Loucy (cell line): Measurements from ENCODE around the gene BCAS3.

Experiments
- H2AFZ ChIP-seq: fragments of 200-600 bp; sonication (generic); 2 replicates; pipeline ENCODE4 v1.6.0; 2016; ENCODE audit warnings: antibody characterized with exemption, mild to moderate bottlenecking, low read length, moderate library complexity
- H3F3A ChIP-seq: fragments of 200-600 bp; 2 replicates; pipeline ENCODE4 v1.6.0; 2016; ENCODE audit warnings: antibody characterized with exemption, low read depth, mild to moderate bottlenecking
- H3K27me3 ChIP-seq: fragments of 200-600 bp; sonication (generic); 2 replicates; pipeline ENCODE4 v1.6.1; 2014; ENCODE audit warnings: low read length, mild to moderate bottlenecking; ENCODE audit not compliant: insufficient read depth, poor library complexity, severe bottlenecking
- H3K36me3 ChIP-seq: fragments of 200-600 bp; sonication (generic); 2 replicates; pipeline ENCODE4 v1.6.1; 2016; ENCODE audit warnings: low read length; ENCODE audit not compliant: insufficient read depth
- H3K4me1 ChIP-seq: fragments of 200-600 bp; sonication (generic); 2 replicates; pipeline ENCODE4 v1.5.1; 2014; ENCODE audit warnings: low read length, mild to moderate bottlenecking; ENCODE audit not compliant: insufficient read depth, poor library complexity, severe bottlenecking
- H3K4me2 ChIP-seq: fragments of 200-600 bp; sonication (generic); 2 replicates; pipeline ENCODE4 v1.6.0; 2014; ENCODE audit warnings: antibody characterized with exemption, low read length, low read depth, mild to moderate bottlenecking; ENCODE audit not compliant: poor library complexity, severe bottlenecking
- H3K4me3 ChIP-seq: fragments of 200-600 bp; sonication (generic); 2 replicates; pipeline ENCODE4 v1.5.1; 2014; ENCODE audit warnings: low read length, mild to moderate bottlenecking, mixed read lengths; ENCODE audit not compliant: poor library complexity, severe bottlenecking
- H3K79me2 ChIP-seq: fragments of 200-600 bp; sonication (generic); 2 replicates; pipeline ENCODE4 v1.6.1; 2014; ENCODE audit warnings: low read length; ENCODE audit not compliant: insufficient read depth
- H3K9ac ChIP-seq: fragments of 200-600 bp; sonication (generic); 2 replicates; pipeline ENCODE4 v1.6.0; 2014; ENCODE audit warnings: mild to moderate bottlenecking, low read depth, low read length, moderate library complexity; ENCODE audit not compliant: poor library complexity, severe bottlenecking
- H3K9me2 ChIP-seq: fragments of 200-600 bp; sonication (generic); replicated peaks from 2 replicates; pipeline ENCODE4 v1.6.1; 2016; ENCODE audit warnings: low read depth, low read length, mixed read lengths
- H3K9me3 ChIP-seq: fragments of 200-600 bp; sonication (generic); 2 replicates; pipeline ENCODE4 v1.6.1; 2014; ENCODE audit warnings: mild to moderate bottlenecking, antibody characterized with exemption, low read length, low read depth; ENCODE audit not compliant: insufficient read depth
- H4K20me1 ChIP-seq: fragments of 200-600 bp; sonication (generic); 2 replicates; pipeline ENCODE4 v1.6.0; 2014; ENCODE audit warnings: antibody characterized with exemption, low read length, mild to moderate bottlenecking; ENCODE audit not compliant: insufficient read depth, poor library complexity, severe bottlenecking
- EZH2phosphoT487 ChIP-seq: fragments of 200-600 bp; IDR thresholded peaks from 2 replicates; pipeline ENCODE4 v1.6.1; 2018; ENCODE audit warnings: antibody characterized with exemption, mild to moderate bottlenecking, moderate library complexity, borderline replicate concordance
- TF ChIP-seq, protein P1 (sequence below): fragments of 200-600 bp; sonication (generic); conservative IDR thresholded peaks from 2 replicates; pipeline ENCODE4 v1.5.1; 2014; ENCODE audit warnings: mild to moderate bottlenecking, antibody characterized with exemption, low read length

Gene BCAS3

DNA sequence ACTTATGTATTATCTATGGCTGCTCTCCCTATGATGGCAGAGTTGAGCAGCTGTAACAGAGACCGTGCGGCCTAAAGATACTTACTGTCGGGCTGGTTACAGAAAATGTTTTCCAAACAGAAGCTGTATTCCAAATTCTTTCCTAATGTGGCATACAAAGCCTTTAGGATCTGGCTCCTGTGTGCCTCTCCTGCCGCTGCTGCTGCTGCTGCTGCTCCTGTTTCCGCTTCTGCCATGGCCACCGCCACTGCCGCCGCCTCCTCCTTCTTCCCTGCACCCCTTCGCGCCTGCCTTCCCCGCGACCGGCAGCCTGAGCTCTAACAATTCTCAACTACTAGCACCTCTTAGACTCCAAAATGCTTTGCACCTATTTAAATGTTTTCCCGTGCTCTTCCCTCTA, 458.1 kb downstream of the BCAS3 start:
- Histone ChIP-seq H3K9me3 (no peaks in the 10 kb centered on the region), H3K36me3 (no peaks in the 10 kb centered on the region), H3K4me3 (no peak overlapping the region), H3F3A (no peaks in the 10 kb centered on the region; the same call in 1 of the 2 replicates), H3K4me1 (peaks cover 33% of the 10 kb centered on the region), H3K79me2 (no peaks in the 10 kb centered on the region), H3K9me2 (no peaks in the 10 kb centered on the region), H3K27me3 (no peaks in the 10 kb centered on the region), H3K9ac (no peak overlapping the region), H3K4me2 (no peak overlapping the region), H4K20me1 (no peaks in the 10 kb centered on the region), H2AFZ (no peak overlapping the region)
- TF ChIP-seq, protein P1, sequence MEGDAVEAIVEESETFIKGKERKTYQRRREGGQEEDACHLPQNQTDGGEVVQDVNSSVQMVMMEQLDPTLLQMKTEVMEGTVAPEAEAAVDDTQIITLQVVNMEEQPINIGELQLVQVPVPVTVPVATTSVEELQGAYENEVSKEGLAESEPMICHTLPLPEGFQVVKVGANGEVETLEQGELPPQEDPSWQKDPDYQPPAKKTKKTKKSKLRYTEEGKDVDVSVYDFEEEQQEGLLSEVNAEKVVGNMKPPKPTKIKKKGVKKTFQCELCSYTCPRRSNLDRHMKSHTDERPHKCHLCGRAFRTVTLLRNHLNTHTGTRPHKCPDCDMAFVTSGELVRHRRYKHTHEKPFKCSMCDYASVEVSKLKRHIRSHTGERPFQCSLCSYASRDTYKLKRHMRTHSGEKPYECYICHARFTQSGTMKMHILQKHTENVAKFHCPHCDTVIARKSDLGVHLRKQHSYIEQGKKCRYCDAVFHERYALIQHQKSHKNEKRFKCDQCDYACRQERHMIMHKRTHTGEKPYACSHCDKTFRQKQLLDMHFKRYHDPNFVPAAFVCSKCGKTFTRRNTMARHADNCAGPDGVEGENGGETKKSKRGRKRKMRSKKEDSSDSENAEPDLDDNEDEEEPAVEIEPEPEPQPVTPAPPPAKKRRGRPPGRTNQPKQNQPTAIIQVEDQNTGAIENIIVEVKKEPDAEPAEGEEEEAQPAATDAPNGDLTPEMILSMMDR = no peak
- no peak for TF ChIP-seq EZH2phosphoT487

DNA sequence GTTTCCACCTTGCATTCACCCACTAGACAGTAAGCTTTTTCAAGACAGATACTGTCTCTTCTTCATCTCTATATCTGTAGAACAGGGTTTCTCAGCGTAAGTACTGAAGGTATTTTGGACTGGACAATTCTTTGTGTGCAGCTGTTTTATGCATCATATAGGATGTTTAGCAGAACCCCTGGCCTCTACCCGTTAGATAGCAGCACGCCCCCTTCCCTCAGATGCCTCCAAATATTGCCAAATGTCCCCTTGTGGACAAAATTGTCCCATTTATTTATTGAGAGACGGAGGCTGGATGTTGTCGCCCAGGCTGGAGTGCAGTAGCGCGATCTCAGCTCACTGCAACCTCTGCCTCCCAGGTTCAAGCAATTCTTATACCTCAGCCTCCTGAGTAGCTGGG, 458.6 kb downstream of the BCAS3 start:
- Histone ChIP-seq H3K79me2 (no peaks in the 10 kb centered on the region), H3K9me2 (no peaks in the 10 kb centered on the region), H3K4me3 (no peak overlapping the region), H3K9ac (no peak overlapping the region), H3K4me1 (peaks cover 37% of the 10 kb centered on the region), H3F3A (no peaks in the 10 kb centered on the region; the same call in 1 of the 2 replicates), H2AFZ (no peak overlapping the region), H3K4me2 (no peak overlapping the region), H4K20me1 (no peaks in the 10 kb centered on the region), H3K27me3 (no peaks in the 10 kb centered on the region), H3K36me3 (no peaks in the 10 kb centered on the region), H3K9me3 (no peaks in the 10 kb centered on the region)
- no peak for TF ChIP-seq EZH2phosphoT487
- TF ChIP-seq, protein P1 = no peak

DNA sequence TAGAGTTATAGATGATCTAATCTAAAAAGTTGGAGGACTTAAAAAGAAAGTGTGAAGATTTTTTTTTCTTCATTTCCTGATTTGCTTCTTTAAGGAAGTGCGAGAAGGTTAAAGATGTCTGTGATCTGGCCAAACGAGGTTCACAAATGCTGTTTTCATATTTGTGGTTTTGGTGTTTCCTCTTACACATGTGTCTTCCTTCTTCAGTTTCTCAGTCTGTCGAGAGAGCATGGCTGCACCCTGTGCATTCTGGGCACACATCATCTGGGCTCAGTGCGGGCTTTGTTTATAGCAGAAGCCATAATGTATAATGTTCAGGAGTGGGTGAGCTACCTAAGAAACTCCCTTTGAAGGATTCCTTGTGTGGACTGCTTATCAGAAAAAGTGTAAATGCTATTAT, 461.6 kb downstream of the BCAS3 start:
- Histone ChIP-seq H2AFZ (0 out of 2 replicates have a peak overlapping the region, but pooled peaks have one; percentile 18), H3K9me3 (no peaks in the 10 kb centered on the region), H3K36me3 (no peaks in the 10 kb centered on the region), H3K4me3 (peak overlapping the region; percentile 25), H3K9me2 (no peaks in the 10 kb centered on the region), H4K20me1 (no peaks in the 10 kb centered on the region), H3K4me1 (peaks cover 50% of the 10 kb centered on the region), H3K9ac (peak overlapping the region; percentile 51), H3K79me2 (no peaks in the 10 kb centered on the region), H3K4me2 (peak overlapping the region; percentile 63), H3F3A (peaks cover 4% of the 10 kb centered on the region), H3K27me3 (no peaks in the 10 kb centered on the region)
- TF ChIP-seq, protein P1 = no peak
- TF ChIP-seq EZH2phosphoT487 = no peak
